Tongue (tissue), 2 donors: ENCODE results near the gene PEAK1. TPM values are rescaled to one million over a fixed set of nuclear protein-coding genes. Genes with fewer than 3 reads are reported as not detected.
"Not testable (repeated sequence)": the region's sequence is repeated elsewhere in the genome, so short reads cannot be mapped to it uniquely, and the experiment has no call there.

ENCODE experiments used
- DNase-seq: peaks from one replicate; pipeline ENCODE4 v3.0.0-alpha.2; 2015
- total RNA-seq: library from RNA; depleted of rRNA; stranded (reverse); fragments of >200 nt; gene quantifications from one replicate; pipeline ENCODE4 v1.2.3, GENCODE V29; 2014

The PEAK1 gene
- total RNA-seq, 1 donor from 2014 or later = 77.6 TPM

GRCh38 chr15:77173487-77173886 lies 246.4 kb downstream of the PEAK1 start:
- DNase-seq = no peak

GRCh38 chr15:77171221-77171967 lies 248.5 kb downstream of the PEAK1 start:
- no peak for DNase-seq

DNA sequence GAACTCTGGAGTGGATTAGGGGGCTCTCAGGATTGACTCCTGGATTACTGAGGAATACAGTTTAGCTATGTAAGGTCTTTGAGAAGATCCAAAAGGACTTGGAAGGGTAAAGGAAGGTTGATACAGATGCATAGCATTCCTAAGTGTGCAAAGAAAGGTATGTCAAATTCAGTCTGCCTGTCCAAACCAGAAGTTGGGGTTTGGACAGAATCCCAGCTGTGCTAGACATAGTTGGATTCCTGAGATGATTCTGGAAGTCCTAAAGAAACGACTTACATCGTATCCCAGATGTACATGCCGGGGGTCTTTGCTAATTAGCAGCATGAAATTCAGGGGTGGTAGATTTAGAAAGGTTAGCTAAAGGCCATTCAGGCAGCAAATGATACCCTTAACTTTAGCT lies 251.3 kb downstream of the PEAK1 start:
- no peak for DNase-seq

DNA sequence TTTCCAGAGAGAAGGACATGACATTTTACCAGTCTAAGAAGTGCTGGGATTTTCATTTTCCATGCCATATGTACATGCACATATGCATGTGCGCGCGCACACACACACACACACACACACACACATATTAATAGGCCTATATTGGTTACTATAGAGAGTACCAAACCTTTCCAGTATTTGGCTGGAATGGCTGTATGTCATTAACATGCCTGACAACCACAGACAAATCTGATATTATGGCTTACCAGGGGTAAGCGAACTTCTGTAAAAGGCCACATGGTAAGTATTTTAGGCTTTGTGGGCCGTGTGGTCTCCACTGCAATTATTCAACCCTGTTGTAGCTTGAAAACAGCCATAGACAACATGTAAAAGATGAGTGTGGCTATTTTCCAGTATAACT lies 251.8 kb downstream of the PEAK1 start:
- DNase-seq = no peak

DNA sequence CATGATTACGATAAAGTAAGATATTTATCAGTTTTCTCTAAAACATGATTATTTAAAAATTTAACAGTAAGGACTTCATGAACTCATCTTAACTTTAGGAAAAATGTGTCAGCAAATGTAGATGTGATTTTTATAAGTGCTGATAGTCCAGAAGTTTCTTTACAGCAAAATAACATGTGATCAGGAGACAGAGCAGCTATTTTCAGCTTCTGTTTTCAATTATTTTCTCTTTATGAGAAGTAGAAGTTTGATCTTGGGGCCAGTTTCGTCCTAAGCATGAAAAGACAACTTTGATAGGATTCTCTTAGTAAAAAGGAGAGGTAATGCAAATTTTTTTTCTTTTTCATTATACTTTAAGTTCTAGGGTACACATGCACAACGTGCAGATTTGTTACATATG lies 252.5 kb downstream of the PEAK1 start:
- DNase-seq = no peak

DNA sequence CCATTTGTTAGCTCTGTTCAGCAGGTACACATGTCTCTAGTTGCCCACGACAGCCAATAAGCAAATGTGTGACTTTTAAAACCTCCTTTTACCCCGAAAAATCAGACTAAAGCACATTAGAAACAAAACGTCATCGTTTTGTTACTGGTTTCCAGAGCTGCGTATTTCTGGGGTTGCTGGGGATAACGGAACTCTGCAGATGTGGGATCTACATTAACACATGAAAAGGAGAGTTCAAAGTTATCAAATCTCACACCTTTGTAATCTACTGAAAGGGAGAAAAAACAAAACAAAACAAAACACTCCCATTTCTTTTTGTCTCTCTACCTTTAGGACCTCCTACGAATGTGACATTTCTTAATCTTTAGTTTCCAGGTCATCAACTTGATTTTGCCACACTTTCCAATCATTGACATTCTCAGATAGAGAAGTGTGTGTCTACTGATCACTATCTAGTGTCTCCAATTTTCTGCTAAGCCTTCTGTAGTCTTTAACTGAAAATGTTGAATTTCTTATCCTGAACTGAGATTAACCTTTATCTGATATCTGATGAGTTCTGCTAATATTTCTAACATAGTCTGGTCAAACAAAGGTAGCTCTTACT lies 256.0 kb downstream of the PEAK1 start:
- no peak for DNase-seq

DNA sequence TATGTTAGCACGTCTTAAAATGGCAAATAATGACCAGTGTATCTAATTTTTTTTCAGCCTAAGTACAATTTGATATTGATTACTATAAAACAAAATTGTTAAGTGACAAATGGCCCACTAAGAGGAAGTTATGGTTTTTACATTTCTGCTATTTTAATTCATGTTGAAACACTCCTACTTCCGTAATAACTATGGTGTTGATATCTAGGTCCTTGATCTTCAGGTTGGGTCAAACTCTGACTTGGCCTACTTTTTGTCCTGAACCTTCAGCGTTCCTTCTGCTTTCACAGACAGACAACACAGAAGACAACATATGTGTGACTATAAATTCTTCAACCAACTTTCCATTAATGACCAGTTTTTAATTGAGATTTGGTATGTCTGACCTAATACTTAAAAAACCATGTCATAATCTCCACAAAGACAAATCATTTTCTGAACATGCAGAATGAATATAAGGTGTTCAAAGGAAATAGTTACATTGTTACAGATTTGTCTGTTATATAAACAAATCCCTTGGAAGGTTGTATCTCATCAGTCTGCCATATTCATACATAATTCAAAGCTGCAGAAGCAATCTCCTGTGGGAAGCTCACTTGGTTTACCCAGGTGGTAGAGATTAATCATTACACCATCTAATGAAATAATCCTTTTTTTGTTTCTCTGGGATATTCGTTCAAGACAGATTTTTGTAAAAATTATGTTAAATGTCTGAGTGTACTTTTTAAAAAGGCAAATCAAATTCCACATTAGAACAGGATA lies 256.9 kb downstream of the PEAK1 start:
- DNase-seq = no peak

- no peak for DNase-seq
Observed at GRCh38 chr15:77160562-77161478, 259.1 kb downstream of the PEAK1 start.

DNA sequence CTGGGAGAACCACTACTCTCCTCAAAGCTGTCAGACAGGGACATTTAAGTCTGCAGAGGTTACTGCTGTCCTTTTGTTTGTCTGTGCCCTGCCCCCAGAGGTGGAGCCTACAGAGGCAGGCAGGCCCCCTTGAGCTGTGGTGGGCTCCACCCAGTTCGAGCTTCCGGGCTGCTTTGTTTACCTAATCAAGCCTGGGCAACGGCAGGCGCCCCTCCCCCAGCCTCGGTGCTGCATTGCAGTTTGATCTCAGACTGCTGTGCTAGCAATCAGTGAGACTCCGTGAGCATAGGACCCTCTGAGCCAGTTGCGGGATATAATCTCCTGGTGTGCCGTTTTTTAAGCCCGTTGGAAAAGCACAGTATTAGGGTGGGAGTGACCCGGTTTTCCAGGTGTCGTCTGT lies 263.9 kb downstream of the PEAK1 start:
- not testable (repeated sequence) for DNase-seq

DNA sequence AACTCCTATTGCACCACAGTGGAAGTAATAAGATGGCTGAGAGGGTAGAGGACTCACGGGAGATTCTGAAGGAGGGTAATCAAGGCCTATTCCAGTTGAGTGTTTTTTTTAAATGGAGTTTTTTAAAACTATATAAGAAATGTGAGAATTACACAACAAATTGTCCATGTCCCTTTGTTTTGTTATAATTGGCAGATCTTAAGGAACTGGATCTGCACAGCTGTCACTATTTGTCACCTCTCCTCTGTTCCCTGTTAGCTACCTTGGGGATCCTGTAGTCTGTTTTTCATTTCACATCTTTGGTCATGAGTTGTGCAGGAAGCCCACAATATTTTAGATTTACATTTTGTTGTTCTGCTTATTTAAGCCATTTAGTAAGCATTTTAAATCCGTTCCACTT lies 271.7 kb downstream of the PEAK1 start:
- no peak for DNase-seq

DNA sequence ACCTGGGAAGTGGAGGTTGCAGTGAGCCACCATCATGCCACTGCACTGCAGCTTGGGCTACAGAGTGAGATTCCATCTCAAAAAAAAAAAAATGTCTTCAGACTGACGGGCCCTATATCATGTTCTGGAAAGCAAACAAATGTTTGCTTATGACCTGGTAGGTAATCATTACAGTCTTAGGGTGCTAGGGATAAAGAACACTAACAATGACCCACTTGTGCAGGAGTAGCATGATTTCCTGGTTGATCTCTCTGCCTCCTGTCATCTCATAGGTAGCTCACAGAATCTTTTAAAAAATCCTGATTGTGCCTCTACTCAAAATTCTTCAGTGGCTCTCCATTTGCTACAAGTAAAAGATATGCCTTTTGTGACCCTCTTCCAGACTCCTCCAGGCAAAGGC lies 274.5 kb downstream of the PEAK1 start:
- DNase-seq = no peak

DNA sequence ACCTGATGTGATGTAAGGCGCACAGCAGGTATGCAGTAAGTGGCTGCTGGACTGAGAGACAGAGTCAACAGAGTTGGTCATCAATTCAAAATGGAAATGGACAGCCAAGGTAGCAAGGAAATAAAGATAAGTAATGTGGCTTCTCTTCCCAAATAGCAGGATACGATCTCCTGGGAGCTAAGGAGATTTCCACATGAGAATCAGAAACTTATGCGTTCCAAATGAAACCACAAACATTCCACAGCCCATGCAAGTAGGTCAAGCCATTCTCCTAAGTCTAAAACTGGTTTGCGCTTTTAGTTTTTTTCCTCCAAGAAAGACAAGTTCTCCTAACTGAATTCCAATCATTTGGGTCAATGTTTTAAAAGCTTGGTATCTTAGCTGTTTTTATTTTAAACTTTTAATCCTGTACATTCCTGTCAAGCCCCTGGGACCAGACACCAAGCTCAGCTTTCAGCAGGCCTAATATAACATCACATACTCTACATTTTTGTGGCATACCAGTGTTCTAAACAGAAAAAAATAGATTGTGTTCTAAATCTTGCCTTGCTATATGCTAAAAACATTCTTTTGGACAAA lies 275.3 kb downstream of the PEAK1 start:
- DNase-seq = peak; percentile 37

DNA sequence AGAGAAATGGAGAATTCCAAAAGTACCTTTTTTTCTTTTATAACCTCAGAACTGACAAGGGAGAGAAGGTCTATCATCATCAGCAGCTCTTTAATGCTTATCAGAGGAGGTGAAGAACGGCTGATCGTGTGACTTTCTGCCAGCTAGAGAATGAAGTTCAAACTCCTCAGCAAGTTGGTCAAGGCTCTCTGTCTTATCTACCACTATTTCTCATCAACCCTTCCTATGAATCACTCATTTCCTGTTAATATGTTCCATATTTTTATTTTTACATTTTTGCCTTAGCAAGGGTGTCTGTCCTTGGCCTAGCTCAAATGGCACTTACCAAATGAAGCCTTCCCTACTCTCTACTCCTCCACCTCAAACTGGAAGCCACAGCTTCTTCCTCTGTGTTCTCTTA lies 275.9 kb downstream of the PEAK1 start:
- no peak for DNase-seq

DNA sequence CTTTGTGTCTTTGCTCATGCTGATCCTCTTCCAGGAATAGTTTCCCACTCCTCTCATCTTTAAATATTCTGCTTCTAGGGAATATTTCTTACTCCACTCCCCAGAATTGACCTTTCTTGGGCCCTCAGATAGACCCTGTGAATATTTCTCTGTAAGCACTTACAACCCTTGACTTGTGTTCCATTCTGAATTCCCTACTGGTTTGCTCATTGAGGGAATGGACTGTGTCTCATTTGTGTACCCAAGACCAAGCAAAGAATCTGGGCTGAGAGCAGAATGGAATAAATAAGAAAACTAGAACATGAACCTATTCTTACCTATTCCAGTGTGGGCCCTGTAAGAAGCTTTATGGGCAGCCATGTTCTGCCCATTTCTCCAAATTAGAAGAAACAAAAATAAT lies 276.3 kb downstream of the PEAK1 start:
- DNase-seq = no peak

- DNase-seq = no peak
Observed at GRCh38 chr15:77143191-77143590, 276.7 kb downstream of the PEAK1 start.

DNA sequence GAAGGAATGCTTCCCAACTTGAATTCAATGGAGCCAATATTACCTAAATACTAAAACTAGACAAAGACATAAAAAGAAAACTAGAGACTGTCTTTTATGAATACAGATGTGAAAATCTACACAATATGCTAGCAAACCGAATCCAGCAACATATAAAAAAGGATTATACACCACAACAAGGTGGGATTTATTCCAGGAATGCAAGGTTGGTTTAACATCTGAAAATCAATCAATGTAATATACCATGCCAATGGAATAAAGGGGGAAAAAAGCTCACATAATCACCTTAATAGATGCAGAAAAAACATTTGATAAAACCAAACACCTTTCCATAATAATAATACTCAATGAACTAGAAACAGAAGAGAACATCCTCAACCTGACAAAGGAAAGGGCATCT lies 279.7 kb downstream of the PEAK1 start:
- DNase-seq = no peak

GRCh38 chr15:77139312-77139711 lies 280.6 kb downstream of the PEAK1 start:
- DNase-seq = no peak

GRCh38 chr15:77138167-77138522 lies 281.8 kb downstream of the PEAK1 start:
- DNase-seq = no peak

DNA sequence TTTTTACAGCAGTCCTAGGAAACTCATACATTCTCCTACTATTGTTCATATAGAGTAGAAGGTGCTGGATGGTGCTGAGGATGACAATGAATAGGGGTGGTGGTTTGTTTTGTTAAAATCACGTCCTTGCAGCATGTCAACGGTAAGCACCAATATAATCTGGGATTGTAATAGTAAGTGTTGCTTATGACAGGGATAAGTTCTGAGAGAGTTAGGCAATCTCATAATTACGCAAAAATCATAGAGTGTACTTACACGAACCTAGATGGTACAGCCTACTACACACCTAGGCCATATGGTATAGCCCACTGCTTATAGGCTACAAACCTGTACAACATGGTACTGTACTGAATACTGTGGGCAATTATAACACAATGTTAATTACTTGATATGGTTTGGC lies 284.7 kb downstream of the PEAK1 start:
- no peak for DNase-seq

- no peak for DNase-seq
Observed at GRCh38 chr15:77130315-77130930, 289.5 kb downstream of the PEAK1 start.

GRCh38 chr15:77127626-77128025 lies 292.3 kb downstream of the PEAK1 start:
- no peak for DNase-seq
